ENCODE results near the gene IL7R.

- TF ChIP-seq, protein P1, sequence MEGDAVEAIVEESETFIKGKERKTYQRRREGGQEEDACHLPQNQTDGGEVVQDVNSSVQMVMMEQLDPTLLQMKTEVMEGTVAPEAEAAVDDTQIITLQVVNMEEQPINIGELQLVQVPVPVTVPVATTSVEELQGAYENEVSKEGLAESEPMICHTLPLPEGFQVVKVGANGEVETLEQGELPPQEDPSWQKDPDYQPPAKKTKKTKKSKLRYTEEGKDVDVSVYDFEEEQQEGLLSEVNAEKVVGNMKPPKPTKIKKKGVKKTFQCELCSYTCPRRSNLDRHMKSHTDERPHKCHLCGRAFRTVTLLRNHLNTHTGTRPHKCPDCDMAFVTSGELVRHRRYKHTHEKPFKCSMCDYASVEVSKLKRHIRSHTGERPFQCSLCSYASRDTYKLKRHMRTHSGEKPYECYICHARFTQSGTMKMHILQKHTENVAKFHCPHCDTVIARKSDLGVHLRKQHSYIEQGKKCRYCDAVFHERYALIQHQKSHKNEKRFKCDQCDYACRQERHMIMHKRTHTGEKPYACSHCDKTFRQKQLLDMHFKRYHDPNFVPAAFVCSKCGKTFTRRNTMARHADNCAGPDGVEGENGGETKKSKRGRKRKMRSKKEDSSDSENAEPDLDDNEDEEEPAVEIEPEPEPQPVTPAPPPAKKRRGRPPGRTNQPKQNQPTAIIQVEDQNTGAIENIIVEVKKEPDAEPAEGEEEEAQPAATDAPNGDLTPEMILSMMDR (tag by site-specific recombination; IDR thresholded peaks at IDR 0.05), result no peak
- TF ChIP-seq ZNF157 (tag by site-specific recombination; IDR thresholded peaks at IDR 0.05) (no peak), ZNF660 (tag by site-specific recombination; IDR thresholded peaks at IDR 0.05) (no peak), ZNF146 (tag by site-specific recombination; IDR thresholded peaks at IDR 0.05) (no peak), ZNF768 (tag by site-specific recombination; IDR thresholded peaks at IDR 0.05) (no peak), ZNF785 (tag by site-specific recombination; IDR thresholded peaks at IDR 0.05) (no peak), ZNF561 (tag by site-specific recombination; IDR thresholded peaks at IDR 0.05; ENCODE audit: borderline replicate concordance) (no peak), ZNF274 (IDR thresholded peaks at IDR 0.05; ENCODE audit: low read length) (no peak), ZNF274 (tag by site-specific recombination; IDR thresholded peaks at IDR 0.05; ENCODE audit: borderline replicate concordance) (no peak), KLF9 (tag by site-specific recombination; IDR thresholded peaks at IDR 0.05; ENCODE audit: low read depth) (no peak)
- TF ChIP-seq, protein P2, sequence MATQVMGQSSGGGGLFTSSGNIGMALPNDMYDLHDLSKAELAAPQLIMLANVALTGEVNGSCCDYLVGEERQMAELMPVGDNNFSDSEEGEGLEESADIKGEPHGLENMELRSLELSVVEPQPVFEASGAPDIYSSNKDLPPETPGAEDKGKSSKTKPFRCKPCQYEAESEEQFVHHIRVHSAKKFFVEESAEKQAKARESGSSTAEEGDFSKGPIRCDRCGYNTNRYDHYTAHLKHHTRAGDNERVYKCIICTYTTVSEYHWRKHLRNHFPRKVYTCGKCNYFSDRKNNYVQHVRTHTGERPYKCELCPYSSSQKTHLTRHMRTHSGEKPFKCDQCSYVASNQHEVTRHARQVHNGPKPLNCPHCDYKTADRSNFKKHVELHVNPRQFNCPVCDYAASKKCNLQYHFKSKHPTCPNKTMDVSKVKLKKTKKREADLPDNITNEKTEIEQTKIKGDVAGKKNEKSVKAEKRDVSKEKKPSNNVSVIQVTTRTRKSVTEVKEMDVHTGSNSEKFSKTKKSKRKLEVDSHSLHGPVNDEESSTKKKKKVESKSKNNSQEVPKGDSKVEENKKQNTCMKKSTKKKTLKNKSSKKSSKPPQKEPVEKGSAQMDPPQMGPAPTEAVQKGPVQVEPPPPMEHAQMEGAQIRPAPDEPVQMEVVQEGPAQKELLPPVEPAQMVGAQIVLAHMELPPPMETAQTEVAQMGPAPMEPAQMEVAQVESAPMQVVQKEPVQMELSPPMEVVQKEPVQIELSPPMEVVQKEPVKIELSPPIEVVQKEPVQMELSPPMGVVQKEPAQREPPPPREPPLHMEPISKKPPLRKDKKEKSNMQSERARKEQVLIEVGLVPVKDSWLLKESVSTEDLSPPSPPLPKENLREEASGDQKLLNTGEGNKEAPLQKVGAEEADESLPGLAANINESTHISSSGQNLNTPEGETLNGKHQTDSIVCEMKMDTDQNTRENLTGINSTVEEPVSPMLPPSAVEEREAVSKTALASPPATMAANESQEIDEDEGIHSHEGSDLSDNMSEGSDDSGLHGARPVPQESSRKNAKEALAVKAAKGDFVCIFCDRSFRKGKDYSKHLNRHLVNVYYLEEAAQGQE (tag by site-specific recombination; IDR thresholded peaks at IDR 0.05), result no peak
- TF ChIP-seq, protein P3, sequence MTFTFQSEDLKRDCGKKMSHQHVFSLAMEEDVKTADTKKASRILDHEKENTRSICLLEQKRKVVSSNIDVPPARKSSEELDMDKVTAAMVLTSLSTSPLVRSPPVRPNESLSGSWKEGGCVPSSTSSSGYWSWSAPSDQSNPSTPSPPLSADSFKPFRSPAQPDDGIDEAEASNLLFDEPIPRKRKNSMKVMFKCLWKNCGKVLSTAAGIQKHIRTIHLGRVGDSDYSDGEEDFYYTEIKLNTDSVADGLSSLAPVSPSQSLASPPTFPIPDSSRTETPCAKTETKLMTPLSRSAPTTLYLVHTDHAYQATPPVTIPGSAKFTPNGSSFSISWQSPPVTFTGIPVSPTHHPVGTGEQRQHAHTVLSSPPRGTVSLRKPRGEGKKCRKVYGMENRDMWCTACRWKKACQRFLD (tag by site-specific recombination; IDR thresholded peaks at IDR 0.05), result no peak
These were observed 23.5 kb upstream of the IL7R start for GRCh38 chr5:35833224-35833623.

All from HEK293 (cell line).